Gastroesophageal sphincter (tissue), 3 donors: Measurements from ENCODE around the gene AAK1.

Experiments
- CTCF ChIP-seq, 4 experiments: fragments of 200-600 bp in 2 of 4; fragments of 450-650 bp in 2 of 4; sonication (generic) in 1 of 4; IDR thresholded peaks; one replicate each; pipeline ENCODE4 v1.5.1; 2017 to 2019; ENCODE audit warnings: antibody characterized with exemption in 4 of 4, mild to moderate bottlenecking in 2 of 4, moderate library complexity in 2 of 4
- EP300 ChIP-seq: sonication (generic); formaldehyde crosslinking; IDR thresholded peaks from one replicate; pipeline ENCODE4 v1.6.1; 2017; ENCODE audit warnings: antibody characterized with exemption, mild to moderate bottlenecking
- POLR2A ChIP-seq, 2 donors: fragments of 450-650 bp; IDR thresholded peaks; one replicate each; pipeline ENCODE4 v1.6.1; 2017; ENCODE audit warnings: antibody characterized with exemption in 2 of 2, mild to moderate bottlenecking in 2 of 2, moderate library complexity in 1 of 2
- POLR2AphosphoS5 ChIP-seq: sonication (generic); formaldehyde crosslinking; IDR thresholded peaks from one replicate; pipeline ENCODE4 v1.6.1; 2017; ENCODE audit warnings: antibody characterized with exemption

GRCh38 chr2:69692424-69692823 lies 48.9 kb upstream of the AAK1 start:
- TF ChIP-seq CTCF (IDR thresholded peaks at IDR 0.05), result no peak
- no peak for TF ChIP-seq POLR2AphosphoS5
- TF ChIP-seq EP300, result no peak
- TF ChIP-seq POLR2A (IDR thresholded peaks at IDR 0.05), result no peak
